Stimulated activated CD4-positive, alpha-beta T cell treated with anti-CD3 and anti-CD28 coated beads, Interleukin-1b, Interleukin-23, amount 100 ng/mL, for 4 hours (primary cell): ENCODE data around the gene TMEM144.
"Not testable (repeated sequence)": the region's sequence is repeated elsewhere in the genome, so short reads cannot be mapped to it uniquely, and the experiment has no call there.

Experiments
- DNase-seq, 2 donors: peaks; one replicate each; pipeline ENCODE4 v3.0.0-alpha.2; 2020; ENCODE audit warnings: low read depth in 2 of 2

TMEM144 gene

DNA sequence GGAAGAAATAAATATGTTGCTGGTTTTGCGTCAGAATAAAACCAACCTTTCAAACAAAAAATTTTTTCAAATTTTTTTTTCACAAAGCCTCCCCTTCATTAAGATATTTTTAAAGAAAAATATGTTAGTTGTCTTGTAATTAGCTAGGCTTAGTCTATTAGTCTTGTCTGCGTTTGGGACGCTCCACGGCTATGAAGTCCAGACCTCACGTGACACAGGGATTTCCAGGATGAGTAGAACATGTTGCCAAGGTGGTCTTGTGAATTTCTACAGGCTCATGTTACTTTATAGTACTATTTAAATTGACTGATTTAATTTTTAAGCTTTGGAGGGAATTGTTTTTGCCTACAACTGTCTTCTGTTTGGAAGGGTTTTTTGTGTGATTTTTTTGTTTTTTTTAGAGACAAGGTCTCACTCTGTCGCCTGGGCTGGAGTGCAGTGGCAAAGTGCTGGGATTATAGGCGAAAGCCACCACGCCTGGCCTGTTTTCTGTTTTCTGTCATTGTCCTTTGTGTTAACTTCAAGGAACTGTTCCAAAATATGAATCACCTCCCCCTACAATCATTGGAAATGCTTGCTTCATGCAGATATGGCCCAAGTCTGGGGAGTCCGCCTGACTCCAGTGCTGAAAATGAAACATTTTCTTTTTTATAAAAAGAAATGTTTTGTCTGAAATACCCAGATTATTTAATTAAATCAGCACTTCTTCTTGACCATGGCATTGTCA, 26.2 kb downstream of the TMEM144 start:
- no peak for DNase-seq

DNA sequence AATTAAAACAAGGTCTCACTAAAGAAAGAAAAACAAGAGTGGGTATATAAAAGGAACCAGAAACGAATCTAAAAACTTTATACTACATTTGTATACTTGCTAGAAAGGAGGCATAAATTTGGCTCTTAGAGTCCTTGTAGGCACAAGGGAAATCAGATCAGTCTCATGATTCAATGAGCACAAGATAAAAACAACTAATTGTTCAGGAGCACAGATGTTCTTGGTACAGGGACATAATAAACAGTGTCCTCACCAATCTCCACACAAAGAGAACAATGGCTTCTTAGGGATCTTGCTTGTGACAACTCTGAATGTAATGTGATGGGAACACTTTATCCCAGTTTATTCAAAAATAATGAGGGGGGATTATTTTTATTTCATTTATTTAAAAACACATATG, 28.3 kb downstream of the TMEM144 start:
- no peak for DNase-seq

DNA sequence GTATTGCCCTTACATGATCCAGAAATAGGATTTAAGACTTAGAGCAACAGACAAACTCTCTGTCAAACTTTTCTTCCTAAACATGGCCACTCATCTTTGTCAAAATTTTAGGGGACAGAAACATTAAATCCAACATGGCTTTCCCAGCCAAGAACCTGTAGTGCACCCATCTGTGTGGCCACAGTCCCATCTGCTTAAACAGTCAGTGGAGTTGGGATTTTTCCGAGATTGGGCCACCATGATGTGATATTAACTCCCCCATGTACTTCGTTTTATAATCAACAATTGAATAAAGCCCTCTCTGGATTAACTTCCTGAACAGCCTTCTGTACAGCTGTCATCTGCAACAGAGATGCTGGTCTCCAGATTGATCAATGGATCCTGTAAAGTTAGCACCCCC, 28.9 kb downstream of the TMEM144 start:
- DNase-seq = no peak

DNA sequence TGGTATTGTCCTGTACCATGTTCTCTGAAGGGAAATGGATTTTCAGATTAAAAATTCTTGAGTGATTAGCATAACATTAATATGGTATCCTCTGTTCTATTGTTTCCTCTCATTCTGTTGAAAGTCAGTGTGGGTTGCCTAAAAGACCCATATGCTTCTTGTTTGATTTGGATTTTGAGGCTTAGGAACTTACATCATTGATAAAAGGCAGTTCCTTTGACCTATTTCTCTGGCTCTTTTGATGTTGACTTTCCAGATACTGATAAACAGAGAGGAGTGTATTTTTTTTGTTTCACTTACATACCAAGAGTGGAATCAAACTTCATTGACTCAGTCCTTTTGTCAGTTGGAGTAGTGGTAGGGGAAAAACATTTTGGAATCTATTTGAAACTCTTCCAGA, 32.8 kb downstream of the TMEM144 start:
- no peak for DNase-seq

DNA sequence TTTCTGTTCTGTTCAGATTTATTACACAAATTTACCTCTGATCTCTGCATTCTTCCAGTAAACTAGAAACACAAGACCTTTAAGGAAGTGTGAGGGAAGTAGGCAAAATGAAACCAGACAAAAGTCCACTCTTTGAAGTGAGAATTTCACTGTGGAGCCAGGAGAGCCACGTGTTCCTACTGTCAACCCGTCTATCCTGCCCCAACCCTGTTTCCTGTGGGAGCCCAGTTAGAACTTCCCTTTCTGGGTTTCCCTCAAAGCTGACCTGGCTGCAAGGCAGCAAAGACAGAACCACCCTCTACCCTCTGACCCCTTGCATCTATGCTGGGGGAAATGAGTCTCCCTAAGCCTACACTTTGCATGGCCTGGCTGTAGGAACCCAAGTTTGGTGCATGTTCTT, 40.0 kb downstream of the TMEM144 start:
- DNase-seq = no peak

DNA sequence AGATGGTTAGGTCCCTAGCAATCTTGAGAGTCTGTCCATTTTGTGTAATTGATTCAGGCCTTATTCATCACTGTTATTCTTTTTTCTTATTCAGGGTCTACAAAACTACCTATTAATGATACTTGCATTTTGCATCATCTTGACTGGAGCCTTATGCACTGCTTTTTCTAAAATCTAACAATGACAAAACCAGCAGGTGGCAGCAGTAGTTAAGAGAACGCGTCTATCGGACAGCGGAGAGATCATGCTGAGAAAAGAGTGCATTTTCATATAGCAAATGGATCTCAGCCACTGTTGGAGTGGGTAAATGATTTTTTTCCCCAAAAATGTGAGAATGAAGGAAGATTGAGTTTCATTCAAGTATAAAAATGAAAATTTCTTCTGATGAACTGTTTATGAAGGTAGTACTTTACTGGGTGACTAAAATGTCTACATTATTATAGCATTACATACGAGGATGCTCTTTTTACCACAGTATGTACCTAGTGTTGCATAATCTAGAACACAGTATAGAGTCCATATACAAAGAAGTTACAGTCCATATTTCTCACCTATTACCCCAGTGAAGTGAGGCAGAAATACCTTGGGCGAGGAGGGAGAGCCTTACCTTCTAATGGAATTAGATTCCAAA, 43.2 kb downstream of the TMEM144 start:
- peak in 1 of 2 donors; percentile 18 for DNase-seq

DNA sequence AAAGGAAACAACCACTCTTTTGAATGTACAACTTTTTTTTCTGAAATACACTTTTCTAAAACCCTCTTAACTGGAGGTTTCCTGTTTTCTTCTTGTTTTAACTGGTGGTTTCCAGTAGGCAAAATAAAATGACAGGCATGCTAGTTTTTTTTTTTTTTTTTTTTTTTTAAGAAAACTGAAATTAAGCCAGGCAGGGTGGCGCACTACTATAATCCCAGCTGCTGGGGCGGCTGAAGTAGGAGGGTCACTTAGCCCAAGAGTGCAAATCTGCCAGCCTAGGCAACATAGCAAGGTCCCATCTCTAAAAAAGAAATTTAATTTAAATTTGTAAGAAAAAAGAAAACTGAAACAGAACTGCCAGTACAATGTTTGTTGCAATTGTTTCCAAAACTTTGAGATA, 44.0 kb downstream of the TMEM144 start:
- DNase-seq = no peak

DNA sequence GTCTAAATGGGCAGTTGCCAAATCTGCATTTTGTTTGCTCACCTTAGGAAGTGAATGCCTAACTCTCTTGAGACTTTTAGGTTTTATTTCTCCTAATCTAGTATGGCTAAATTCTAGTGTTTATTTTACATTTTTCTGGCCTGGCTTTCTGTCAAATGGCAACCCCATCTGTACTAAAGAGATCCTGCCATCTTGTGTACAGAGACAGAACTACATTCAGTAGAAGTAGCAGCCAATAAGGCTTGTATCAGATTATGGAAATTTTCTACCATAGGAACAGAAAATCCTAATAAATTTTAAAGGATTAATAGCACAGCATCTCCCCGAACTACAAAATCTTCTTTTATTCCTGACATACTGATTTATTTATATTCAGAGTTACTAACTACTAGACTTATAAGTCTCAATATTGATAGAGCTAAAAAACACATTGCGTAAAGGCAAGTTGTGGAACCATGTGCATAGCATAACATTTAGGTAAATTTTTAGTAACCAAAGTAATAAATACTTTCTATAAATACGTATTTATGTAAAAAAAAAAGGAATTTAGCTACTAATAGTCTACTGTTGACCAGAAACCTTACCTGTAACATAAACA, 45.5 kb downstream of the TMEM144 start:
- no peak for DNase-seq

DNA sequence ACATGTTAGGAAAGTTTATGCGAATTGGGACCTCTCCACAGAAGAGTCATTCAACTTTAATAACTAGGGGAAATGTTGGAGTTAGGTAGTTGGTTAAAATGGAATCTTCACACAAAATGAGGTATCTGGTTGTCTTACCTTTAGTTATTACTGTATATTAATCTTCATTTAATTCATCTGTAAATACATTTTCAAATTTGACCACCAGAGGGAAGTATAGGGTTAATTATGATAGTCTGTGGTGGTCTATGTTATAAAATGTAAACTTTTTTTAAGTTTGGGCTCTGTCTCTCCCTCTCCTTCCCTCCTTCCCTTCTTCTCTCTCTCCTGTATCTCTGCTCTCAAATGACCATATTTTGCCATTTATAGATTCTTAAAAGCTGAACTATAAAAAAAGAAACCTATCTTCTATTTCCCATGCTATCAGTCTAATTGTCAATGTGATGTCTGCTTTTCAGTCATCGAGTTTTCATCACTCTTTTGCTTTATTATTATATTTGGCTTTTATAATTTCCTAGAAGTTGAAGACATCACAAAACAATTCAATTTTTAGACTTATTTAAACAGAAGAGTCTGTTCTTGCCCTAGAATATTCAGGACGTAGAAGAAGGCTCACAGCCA, 49.8 kb downstream of the TMEM144 start:
- no peak for DNase-seq

DNA sequence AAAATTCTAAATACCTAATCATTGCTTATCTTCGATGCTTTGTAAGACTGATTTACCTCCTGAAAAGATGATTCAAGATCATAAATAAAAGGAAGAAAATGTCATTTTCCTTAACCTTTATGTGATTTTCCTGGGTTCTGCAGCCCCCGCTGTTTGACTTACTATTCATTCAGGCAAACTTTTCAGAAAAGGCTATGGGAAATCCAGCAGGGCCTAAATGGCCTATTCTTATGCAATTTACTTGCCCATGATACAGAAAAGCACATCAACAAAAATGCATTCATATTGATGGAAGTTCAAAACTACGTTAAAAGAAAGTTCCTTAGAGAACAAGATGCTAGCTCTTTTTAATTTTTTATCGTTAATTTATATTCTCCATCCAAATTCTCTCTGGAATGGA, 51.2 kb downstream of the TMEM144 start:
- no peak for DNase-seq

DNA sequence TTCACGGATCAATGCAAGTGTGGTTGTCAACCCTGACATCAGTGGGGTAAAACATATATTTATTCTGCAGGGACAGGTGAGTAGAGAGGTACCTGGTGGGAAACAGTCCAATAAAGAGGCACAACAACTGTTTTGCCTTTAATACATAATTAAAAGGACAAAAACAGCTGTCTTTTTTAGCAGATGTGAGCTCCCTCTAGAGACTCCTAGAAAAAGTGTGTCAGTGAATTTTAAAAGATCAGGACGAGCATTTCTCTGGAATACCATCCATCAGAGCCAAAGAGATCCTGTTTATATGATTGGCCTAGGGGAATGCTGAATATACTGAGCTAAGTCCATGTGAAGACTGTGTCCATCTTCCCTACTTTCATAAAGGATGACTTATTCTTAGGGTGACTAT, 58.3 kb downstream of the TMEM144 start:
- DNase-seq = no peak

DNA sequence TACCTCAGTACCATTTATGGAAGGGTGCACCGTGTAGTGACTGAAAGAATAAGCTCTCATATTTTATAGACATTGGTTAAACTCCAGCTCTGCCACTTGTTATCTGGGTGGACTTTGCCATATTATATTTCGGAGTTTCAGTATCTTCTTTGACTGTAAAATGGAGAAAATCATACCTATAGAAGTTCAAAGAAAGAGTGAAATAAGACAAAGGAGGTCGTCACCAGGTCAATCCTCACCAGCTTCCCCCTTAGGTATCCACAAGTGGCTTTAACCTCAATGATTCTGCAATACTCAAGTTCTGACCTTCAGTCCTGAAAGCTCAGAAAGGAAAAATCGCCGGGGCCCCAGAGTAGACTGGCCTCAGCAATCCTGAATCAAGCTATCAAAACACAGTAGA, 64.3 kb downstream of the TMEM144 start:
- no peak for DNase-seq

DNA sequence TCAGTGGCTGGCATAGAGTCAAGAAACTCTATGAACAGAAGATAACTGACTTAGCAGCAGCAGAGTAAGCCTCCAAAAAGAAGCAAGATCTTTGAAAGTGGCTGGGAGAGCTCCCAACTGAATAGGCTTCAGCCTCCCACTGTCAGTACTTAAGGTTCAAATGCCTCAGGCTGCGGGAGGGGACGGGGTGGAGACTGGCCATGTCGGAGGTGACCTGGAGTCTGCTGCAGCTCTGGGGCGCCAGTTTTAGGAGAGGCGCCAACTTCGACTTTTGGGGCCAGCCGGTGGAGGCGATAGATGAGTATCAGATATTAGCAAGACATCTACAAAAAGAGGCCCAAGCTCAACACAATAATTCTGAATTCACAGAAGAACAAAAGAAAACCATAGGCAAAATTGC, 67.3 kb downstream of the TMEM144 start:
- DNase-seq = no peak

DNA sequence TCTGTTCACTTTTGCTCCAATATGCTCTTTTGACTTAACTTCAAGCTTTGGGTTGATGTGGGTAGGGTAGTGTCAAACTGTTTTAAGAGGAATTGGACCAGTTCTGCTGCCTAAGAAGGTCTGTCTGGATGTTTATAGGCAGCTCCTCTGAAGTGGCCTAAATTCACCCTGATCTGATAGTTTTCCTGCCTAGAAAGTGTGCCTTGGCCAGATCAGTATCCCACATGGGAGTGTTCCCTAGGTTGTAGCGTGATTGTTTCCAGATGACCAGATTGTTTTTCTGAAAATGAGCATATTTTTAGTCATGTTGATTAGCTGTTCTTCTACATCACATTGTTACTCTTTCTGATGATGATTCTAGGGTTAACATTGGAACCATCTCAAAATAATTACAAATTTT, 68.8 kb downstream of the TMEM144 start:
- DNase-seq = not testable (repeated sequence)

DNA sequence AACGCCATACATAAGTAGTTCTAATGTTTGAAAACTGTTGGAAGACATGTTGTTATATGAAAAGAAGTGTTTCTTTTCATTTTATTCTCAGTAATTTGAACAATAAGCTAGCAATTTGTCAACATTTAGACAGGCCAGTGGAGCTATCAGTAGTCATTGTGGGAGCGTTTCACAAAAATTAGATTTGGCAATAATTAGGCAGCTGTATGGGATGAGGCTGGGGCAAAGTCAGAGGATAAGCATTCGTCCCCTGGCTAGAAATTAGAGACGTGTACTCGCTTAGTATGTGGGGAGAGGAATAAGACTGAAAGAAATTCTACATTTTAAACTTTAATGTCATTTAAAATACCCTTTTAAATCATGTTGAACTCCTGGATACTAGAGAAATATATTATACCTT, 70.6 kb downstream of the TMEM144 start:
- no peak for DNase-seq

DNA sequence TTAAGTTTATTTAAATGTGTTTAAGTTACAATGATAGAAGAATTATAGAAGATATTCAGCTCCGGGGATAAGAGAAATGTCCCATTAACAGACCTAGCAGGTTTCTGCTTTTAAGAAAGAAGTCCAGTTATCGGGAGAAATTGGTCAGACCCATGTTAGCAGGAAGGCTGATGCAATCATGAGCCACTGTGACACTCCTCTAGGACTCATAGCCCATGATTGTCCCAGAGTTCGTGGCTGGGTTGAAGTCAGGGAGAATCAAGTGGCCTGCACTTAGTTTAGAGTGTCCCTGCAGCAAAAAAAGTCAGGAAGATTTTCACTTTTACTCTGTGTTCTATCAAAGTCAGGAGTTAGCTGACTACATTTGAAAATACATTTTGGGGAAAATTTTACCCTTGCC, 72.0 kb downstream of the TMEM144 start:
- DNase-seq = no peak

DNA sequence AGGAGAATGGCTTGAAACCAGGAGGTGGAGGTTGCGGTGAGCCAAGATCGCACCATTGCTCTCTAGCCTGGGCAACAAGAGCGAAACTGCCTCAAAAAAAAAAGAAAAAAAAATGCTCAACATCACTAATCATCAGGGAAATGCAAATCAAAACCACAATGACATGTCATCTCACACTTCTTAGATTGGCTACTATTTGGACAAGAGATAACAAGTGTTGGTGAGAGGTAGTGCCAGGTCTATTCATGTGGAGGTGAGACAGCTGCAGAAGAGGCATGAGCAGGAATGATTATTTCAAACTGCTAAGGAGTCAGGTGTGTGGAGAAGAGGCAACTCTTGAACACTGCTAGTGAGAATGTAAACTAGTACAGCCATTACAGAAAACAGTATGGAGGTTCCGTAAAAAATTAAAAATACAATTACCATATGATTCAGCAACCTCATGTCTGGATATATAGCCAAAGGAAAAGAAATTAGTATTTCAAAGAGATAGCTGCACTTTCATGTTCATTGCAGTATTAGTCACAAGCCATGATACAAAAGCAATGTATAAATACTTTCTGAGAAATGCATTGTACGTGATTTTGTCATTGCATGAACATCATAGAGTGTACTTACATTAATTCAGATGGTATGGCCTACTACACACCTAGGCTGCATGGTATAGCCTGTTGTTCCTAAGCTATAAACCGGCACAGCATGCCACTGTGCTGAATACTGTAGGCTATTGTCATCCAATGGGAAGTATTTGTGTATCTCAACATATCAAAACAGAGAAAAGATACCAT, 75.3 kb downstream of the TMEM144 start:
- DNase-seq = no peak

DNA sequence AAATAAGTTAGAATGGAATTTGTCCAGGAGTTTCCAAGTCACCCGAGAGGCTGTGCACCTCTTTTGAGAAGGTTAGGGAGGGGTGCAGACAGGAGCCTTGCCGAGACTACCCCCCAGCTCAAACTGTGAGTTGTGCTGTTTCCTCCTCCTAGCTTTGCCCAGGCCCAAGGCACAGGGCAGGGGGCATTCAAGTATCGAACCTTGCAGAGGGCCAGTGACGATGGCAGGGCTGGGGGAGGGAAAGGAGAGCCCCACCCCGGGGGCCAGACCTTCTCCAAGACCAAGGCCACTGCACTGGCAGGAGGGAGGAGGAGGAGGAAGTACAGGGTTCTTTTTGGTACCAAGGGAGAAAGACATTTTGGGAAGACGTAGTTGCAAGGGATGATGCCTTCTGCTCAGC, 80.6 kb downstream of the TMEM144 start:
- DNase-seq = no peak

DNA sequence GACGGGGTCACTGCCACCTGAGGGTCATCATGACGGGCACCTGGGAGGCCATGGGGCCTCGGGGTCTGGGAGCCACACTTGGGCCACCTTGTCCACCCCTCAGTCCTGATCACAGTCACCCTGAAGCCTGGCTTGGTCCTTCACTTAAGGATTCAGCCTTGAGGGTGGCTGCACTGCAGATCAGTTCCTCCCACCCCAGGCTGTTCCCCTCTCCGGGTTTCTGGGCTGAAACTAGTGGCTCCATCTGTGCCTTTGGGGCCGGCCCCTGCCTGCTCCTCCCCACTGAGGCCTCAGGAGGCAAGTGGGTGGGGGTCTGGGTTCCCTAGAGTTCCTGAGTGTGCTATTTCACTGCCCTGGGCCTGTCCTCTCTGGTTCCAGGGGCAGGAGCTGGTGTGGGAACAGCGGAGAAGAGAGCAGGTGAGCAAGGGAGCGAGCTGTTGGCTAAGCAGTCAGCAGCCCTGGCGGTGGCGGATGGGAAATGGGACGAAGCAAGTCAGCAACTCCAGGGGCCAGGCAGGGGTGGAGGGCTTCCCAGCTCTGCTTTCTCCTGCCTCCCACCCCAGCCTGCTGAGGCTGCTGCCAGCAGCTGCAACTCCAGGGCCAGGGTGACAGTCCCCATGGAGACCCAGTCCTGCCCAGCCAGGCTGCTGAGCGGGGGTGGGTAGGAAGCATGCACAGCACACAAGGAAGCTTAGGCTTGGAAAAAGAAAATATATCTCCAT, 81.2 kb downstream of the TMEM144 start:
- DNase-seq = no peak

DNA sequence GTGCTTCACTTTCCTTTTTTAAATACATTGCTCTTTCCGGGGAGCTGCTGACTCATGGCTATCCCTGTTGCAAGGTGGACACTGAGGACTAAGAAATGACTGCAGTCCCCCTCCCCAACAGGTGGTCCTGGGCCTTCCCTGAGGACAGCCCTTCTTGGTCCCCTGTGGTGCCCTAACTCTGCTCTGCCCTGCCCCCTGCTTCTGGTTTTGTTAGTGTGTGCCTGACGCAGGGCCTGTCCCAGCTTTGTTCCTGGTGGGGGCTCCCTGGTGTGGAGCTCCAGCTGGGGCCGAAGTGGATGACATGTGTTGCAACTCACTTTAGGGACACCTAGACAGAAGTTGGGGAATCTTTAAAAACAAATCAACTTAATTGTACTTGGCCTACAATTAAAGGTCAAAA, 81.9 kb downstream of the TMEM144 start:
- DNase-seq = no peak

DNA sequence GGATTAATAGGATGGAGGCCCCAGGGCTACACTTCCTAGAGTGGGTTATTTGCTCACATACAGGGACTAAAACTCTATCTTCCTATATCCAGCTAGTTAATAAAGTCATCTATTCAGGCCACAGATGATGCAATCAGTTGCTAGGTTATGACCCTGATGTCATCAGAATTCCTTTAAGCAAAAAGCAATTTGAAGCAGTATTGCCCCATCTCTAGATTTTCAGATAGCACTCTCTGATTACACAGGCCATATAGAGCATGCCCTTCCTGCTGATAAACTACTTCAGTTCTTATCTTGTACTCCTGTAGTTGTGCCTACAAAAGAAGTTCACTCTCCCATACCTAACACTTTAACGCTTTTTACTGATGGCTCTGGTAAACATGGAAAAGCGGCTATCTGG, 84.8 kb downstream of the TMEM144 start:
- DNase-seq = no peak

DNA sequence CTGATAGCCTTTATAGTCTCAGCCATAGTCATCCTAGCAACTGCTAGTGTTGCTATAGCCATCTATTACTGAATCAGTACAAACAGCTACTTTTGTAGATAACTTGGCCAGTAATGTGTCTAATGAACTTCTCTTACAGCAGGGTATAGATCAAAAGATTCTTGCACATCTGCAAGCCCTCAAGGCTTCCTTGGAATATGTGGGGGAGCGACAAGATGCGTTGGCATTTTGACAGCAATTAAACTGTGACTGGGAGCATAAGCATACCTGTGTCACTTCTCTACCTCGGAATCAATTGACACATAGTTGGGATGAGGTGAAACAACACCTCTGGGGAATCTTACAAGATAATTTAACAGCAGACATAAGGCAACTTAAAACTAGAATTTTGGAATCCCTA, 87.6 kb downstream of the TMEM144 start:
- no peak for DNase-seq
